Esophagus (tissue), 2 donors: ENCODE results near the gene SGSH. TPM values are rescaled to one million over a fixed set of nuclear protein-coding genes. Genes with fewer than 3 reads are reported as not detected.
"Not testable (repeated sequence)": the region's sequence is repeated elsewhere in the genome, so short reads cannot be mapped to it uniquely, and the experiment has no call there.

Experiments
- H3K27ac ChIP-seq, 2 donors: one replicate each; pipeline ENCODE4 v1.5.1; 2013; ENCODE audit warnings: low read depth in 2 of 2, mild to moderate bottlenecking in 2 of 2, inconsistent platforms in 1 of 2, low read length in 1 of 2, moderate library complexity in 1 of 2
- H3K27me3 ChIP-seq, 2 donors: one replicate each; pipeline ENCODE4 v1.6.1; 2013; ENCODE audit warnings: low read length in 2 of 2, control low read depth in 1 of 2, mild to moderate bottlenecking in 1 of 2; ENCODE audit not compliant: insufficient read depth in 2 of 2, control insufficient read depth in 1 of 2
- H3K36me3 ChIP-seq, 2 donors: one replicate each; pipeline ENCODE4 v1.6.1; 2013; ENCODE audit warnings: low read length in 1 of 2; ENCODE audit not compliant: control insufficient read depth in 2 of 2, insufficient read depth in 2 of 2
- H3K4me1 ChIP-seq, 2 donors: one replicate each; pipeline ENCODE4 v1.6.1; 2013; ENCODE audit warnings: low read length in 1 of 2; ENCODE audit not compliant: control insufficient read depth in 2 of 2, insufficient read depth in 2 of 2
- H3K4me3 ChIP-seq, 2 donors: one replicate each; pipeline ENCODE4 v1.5.1; 2013; ENCODE audit warnings: low read length in 2 of 2, mild to moderate bottlenecking in 2 of 2, low read depth in 1 of 2, moderate library complexity in 1 of 2
- H3K9me3 ChIP-seq, 2 donors: one replicate each; pipeline ENCODE4 v1.6.1; 2013; ENCODE audit warnings: mild to moderate bottlenecking in 2 of 2, low read depth in 1 of 2, low read length in 1 of 2, moderate library complexity in 1 of 2; ENCODE audit not compliant: control insufficient read depth in 2 of 2, insufficient read depth in 1 of 2
- WGBS, 2 donors: extraction: QIAGEN DNeasy Blood & Tissue Kit; methylation state at CpG; one replicate each; pipeline ENCODE4 v1.1.7; 2013; 5-methylcytosine and 5-hydroxymethylcytosine counted together
- polyA plus RNA-seq, 2 donors: library from polyadenylated mRNA; stranded (reverse); fragments of 200-250 nt; gene quantifications; one replicate each; pipeline ENCODE4 v1.2.3, GENCODE V29; 2013
- donor health status: healthy with polysubstance abuse.
- donor health status: Bipolar disorder and iron deficiency.

The SGSH gene
- polyA plus RNA-seq, 2 donors = 16.5 to 20.4 TPM

- Histone ChIP-seq H3K9me3 (no peaks in the 10 kb centered on the region), H3K36me3 (peaks cover 13 to 60% of the 10 kb centered on the region in 2 donors), H3K27me3 (no peaks in the 10 kb centered on the region), H3K27ac (no peak overlapping the region), H3K4me3 (no peak overlapping the region), H3K4me1 (no peaks in the 10 kb centered on the region)
- WGBS, 2 donors = 89 to 91% methylated on average over 13 of the region's 13 CpGs
Observed at GRCh38 chr17:80205811-80206210, 14.3 kb downstream of the SGSH start.

- H3K4me1 ChIP-seq = no peaks in the 10 kb centered on the region
- WGBS, 2 donors = 83 to 87% methylated on average over 16 to 19 of the region's 19 CpGs
- H3K27ac ChIP-seq = no peak overlapping the region
- H3K4me3 ChIP-seq = no peak overlapping the region
- no peaks in the 10 kb centered on the region for H3K9me3 ChIP-seq
- peaks cover 4 to 50% of the 10 kb centered on the region in 2 donors for H3K36me3 ChIP-seq
- no peaks in the 10 kb centered on the region for H3K27me3 ChIP-seq
Observed at GRCh38 chr17:80204626-80205468, 15.3 kb downstream of the SGSH start.

- H3K4me1 ChIP-seq = no peaks in the 10 kb centered on the region
- H3K27ac ChIP-seq = no peak overlapping the region
- no peaks in the 10 kb centered on the region for H3K27me3 ChIP-seq
- H3K36me3 ChIP-seq = peaks cover 0 to 42% of the 10 kb centered on the region in 2 donors
- WGBS, 2 donors = 86 to 88% methylated on average over 10 to 11 of the region's 11 CpGs
- no peak overlapping the region for H3K4me3 ChIP-seq
- H3K9me3 ChIP-seq = no peaks in the 10 kb centered on the region
Observed at GRCh38 chr17:80203471-80203963, 16.6 kb downstream of the SGSH start.

- H3K36me3 ChIP-seq = peaks cover 0 to 34% of the 10 kb centered on the region in 2 donors
- no peak overlapping the region for H3K27ac ChIP-seq
- 89 to 91% methylated on average over 17 of the region's 17 CpGs for WGBS, 2 donors
- H3K4me3 ChIP-seq = no peak overlapping the region
- no peaks in the 10 kb centered on the region for H3K27me3 ChIP-seq
- no peaks in the 10 kb centered on the region for H3K4me1 ChIP-seq
- no peaks in the 10 kb centered on the region for H3K9me3 ChIP-seq
Observed at GRCh38 chr17:80202197-80202596, 17.9 kb downstream of the SGSH start.

- Histone ChIP-seq H3K36me3 (peaks cover 0 to 31% of the 10 kb centered on the region in 2 donors), H3K4me3 (no peak overlapping the region), H3K27me3 (no peaks in the 10 kb centered on the region), H3K9me3 (no peaks in the 10 kb centered on the region), H3K27ac (no peak overlapping the region), H3K4me1 (no peaks in the 10 kb centered on the region)
- 88% methylated on average over 15 of the region's 15 CpGs for WGBS, 2 donors
Observed at GRCh38 chr17:80201446-80201845, 18.7 kb downstream of the SGSH start.

- H3K27me3 ChIP-seq, H3K9me3 ChIP-seq, H3K4me3 ChIP-seq, H3K4me1 ChIP-seq, H3K27ac ChIP-seq: not testable (repeated sequence)
- peaks cover 0 to 27% of the 10 kb centered on the region in 2 donors for H3K36me3 ChIP-seq
- whole genome bisulfite sequencing, 2 donors = 65 to 68% methylated on average over 6 of the region's 6 CpGs
Observed at GRCh38 chr17:80199295-80199694, 20.8 kb downstream of the SGSH start.

GRCh38 chr17:80198144-80198661, 21.9 kb downstream of the SGSH start:
- Histone ChIP-seq H3K36me3 (peaks cover 0 to 21% of the 10 kb centered on the region in 2 donors), H3K4me1 (no peaks in the 10 kb centered on the region), H3K4me3 (no peak overlapping the region), H3K27ac (no peak overlapping the region), H3K9me3 (no peaks in the 10 kb centered on the region), H3K27me3 (no peaks in the 10 kb centered on the region)
- WGBS, 2 donors = 74 to 81% methylated on average over 15 to 27 of the region's 27 CpGs

GRCh38 chr17:80196652-80197051, 23.5 kb downstream of the SGSH start:
- 92 to 94% methylated on average over 7 of the region's 7 CpGs for WGBS, 2 donors

GRCh38 chr17:80195671-80196529, 24.2 kb downstream of the SGSH start:
- Histone ChIP-seq H3K4me3 (no peak overlapping the region), H3K9me3 (no peaks in the 10 kb centered on the region), H3K4me1 (peaks cover 0 to 9% of the 10 kb centered on the region in 2 donors), H3K27me3 (no peaks in the 10 kb centered on the region), H3K36me3 (peaks cover 0 to 10% of the 10 kb centered on the region in 2 donors), H3K27ac (no peak overlapping the region)
- 65 to 66% methylated on average over 27 of the region's 27 CpGs for WGBS, 2 donors

More at GRCh38 chr17:80196652-80197051, 23.5 kb downstream of the SGSH start:
- H3K27ac ChIP-seq = peak overlapping the region in 1 of 2 donors; percentile 6
- H3K36me3 ChIP-seq = peaks cover 0 to 13% of the 10 kb centered on the region in 2 donors
- H3K27me3 ChIP-seq = no peaks in the 10 kb centered on the region
- H3K4me1 ChIP-seq = peaks cover 0 to 2% of the 10 kb centered on the region in 2 donors
- no peaks in the 10 kb centered on the region for H3K9me3 ChIP-seq
- H3K4me3 ChIP-seq = no peak overlapping the region
